Uterus (tissue), 4 donors: ENCODE measurements around the gene ARHGAP19. TPM values are rescaled to one million over a fixed set of nuclear protein-coding genes. Genes with fewer than 3 reads are reported as not detected.

Experiments
- DNase-seq, 2 donors: peaks; one replicate each; pipeline ENCODE4 v3.0.0-alpha.2; 2019 to 2020
- H3K27ac ChIP-seq, 2 donors: fragments of 200-600 bp; sonication (generic); 1 replicate in 1 of 2; 2 replicates in 1 of 2; pipeline ENCODE4 v1.5.1; 2016 to 2018
- H3K27me3 ChIP-seq, 2 donors: fragments of 200-600 bp; sonication (generic); one replicate each; pipeline ENCODE4 v1.5.1; 2018 to 2019; ENCODE audit warnings: control low read depth in 1 of 2
- H3K36me3 ChIP-seq, 2 donors: fragments of 200-600 bp; sonication (generic); one replicate each; pipeline ENCODE4 v1.5.1; 2019; ENCODE audit warnings: control low read depth in 1 of 2
- H3K4me1 ChIP-seq, 2 donors: fragments of 200-600 bp; sonication (generic); one replicate each; pipeline ENCODE4 v1.5.1; 2018 to 2019; ENCODE audit warnings: control low read depth in 1 of 2
- H3K4me3 ChIP-seq, 2 donors: fragments of 200-600 bp; sonication (generic); 1 replicate in 1 of 2; 2 replicates in 1 of 2; pipeline ENCODE4 v1.5.1; 2018 to 2019; ENCODE audit warnings: mild to moderate bottlenecking in 1 of 2
- H3K9me3 ChIP-seq, 2 donors: fragments of 200-600 bp; sonication (generic); one replicate each; pipeline ENCODE4 v1.5.1; 2019; ENCODE audit warnings: control low read depth in 1 of 2
- POLR2A ChIP-seq, 2 donors: fragments of 450-650 bp; IDR thresholded peaks; one replicate each; pipeline ENCODE4 v1.6.1; 2016; ENCODE audit warnings: antibody characterized with exemption in 2 of 2, mild to moderate bottlenecking in 1 of 2, moderate library complexity in 1 of 2
- intact Hi-C: fragments of 100-400 bp; cut with DNase I; formaldehyde crosslinking; loops from one replicate; pipeline ENCODE4 v1.15.1; 2023; ENCODE audit warnings: low total_unique reads
- total RNA-seq, 4 donors: library from RNA; depleted of rRNA in 3 of 4; stranded (reverse); fragments of >200 nt in 3 of 4; gene quantifications; one replicate each; pipeline versions ENCODE4 v1.1.0 to v1.2.4, GENCODE V29; 2014 to 2023
- TF ChIP-seq, protein P1 (sequence below), 4 experiments: fragments of 200-600 bp in 2 of 4; fragments of 450-650 bp in 2 of 4; sonication (generic) in 2 of 4; IDR thresholded peaks; one replicate each; pipeline ENCODE4 v1.5.1; 2016 to 2019; ENCODE audit warnings: antibody characterized with exemption in 4 of 4, mild to moderate bottlenecking in 2 of 4, moderate library complexity in 1 of 4
- donor health status: DM: yes; HTN: yes; CAD: no.

Gene ARHGAP19
- total RNA-seq, 4 donors from 2014 or later, result 5.3 to 25.8 (median 14.0) TPM

DNA sequence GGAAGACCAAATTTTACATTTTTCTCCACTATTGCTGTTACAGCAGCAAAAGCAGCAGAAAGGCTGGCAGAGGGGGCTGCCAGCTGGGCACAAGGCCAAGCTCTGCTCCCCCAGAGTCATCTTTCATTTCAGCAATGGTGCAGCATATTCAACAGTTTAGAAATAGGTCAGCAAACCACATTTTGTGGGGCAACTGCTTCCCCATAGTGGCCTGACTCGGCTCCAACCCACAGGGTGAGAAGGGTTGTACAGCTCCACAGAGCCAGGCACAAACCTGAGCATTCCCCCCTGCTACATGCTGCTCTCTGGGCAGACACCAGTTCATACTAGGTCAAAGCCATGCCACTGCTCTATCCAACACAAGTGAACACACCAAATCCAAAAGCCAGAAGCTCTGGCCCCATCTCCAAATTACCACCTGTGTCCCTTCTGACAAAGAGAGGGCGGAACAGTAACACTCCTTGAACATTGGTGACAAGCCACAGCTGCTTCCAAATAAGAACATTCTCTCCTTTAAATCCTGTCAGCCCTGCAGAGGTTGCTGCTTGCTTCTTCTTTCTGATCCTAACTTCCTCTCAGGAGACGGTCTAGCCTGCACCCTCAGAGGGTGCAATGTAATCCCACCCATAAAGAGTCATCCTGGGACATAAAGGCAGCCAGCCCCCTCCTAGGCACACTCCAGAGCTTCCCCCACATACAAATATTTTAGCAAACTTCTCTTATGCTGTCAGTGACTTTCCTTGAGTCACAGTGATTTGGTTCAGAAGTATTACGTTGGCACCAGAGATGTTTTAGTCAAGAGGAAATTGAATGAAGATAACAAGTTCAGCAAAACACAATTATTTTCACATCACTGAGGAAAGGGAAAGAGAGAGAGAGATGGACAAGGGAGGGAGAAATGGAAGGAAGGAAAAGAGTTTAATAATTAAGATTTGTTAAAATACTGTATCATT lies 67.7 kb downstream of the ARHGAP19 start:
- H3K9me3 ChIP-seq, result no peaks in the 10 kb centered on the region
- H3K36me3 ChIP-seq, result no peaks in the 10 kb centered on the region
- intact Hi-C loops, result no loop called here
- H3K27me3 ChIP-seq, result no peaks in the 10 kb centered on the region
- TF ChIP-seq POLR2A (IDR thresholded peaks at IDR 0.05), result no peak
- TF ChIP-seq, protein P1, sequence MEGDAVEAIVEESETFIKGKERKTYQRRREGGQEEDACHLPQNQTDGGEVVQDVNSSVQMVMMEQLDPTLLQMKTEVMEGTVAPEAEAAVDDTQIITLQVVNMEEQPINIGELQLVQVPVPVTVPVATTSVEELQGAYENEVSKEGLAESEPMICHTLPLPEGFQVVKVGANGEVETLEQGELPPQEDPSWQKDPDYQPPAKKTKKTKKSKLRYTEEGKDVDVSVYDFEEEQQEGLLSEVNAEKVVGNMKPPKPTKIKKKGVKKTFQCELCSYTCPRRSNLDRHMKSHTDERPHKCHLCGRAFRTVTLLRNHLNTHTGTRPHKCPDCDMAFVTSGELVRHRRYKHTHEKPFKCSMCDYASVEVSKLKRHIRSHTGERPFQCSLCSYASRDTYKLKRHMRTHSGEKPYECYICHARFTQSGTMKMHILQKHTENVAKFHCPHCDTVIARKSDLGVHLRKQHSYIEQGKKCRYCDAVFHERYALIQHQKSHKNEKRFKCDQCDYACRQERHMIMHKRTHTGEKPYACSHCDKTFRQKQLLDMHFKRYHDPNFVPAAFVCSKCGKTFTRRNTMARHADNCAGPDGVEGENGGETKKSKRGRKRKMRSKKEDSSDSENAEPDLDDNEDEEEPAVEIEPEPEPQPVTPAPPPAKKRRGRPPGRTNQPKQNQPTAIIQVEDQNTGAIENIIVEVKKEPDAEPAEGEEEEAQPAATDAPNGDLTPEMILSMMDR (IDR thresholded peaks at IDR 0.05), result no peak
- no peak overlapping the region for H3K4me3 ChIP-seq
- no peak overlapping the region for H3K27ac ChIP-seq
- no peak for DNase-seq
- no peaks in the 10 kb centered on the region for H3K4me1 ChIP-seq

DNA sequence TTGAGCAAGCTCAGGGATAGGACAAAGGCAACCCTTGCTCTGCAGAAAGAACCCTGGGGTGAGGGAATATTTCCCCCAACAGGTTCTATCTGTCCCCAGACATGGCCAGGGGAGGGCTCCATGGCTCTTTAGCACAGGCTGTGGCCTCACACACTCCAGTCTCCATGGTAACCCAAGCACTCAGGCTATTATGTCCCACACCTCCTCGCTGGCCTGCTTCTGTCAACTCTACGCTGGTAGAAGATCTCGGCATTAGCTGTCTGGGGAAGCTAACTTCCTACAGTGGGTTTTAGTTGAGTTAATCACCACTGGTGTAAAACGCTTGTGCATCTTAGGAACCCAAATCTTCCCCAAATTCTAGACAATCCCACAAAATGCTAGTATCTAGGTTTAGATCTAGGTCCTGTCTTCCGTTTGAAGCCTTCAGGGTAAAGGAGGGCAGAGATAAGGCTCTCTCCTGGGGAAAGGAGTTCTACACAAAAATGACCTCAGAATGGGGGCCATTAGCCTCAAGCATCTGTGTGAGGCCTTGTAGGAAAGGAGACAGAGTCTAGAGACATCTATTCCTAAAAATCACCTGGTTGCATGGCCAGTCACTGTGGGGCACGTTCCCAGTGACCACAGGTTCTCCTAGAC lies 70.0 kb downstream of the ARHGAP19 start:
- Histone ChIP-seq H3K27ac (no peak overlapping the region), H3K36me3 (no peaks in the 10 kb centered on the region), H3K27me3 (no peaks in the 10 kb centered on the region), H3K9me3 (no peaks in the 10 kb centered on the region), H3K4me1 (no peaks in the 10 kb centered on the region), H3K4me3 (no peak overlapping the region)
- no peak for DNase-seq
- no peak for TF ChIP-seq POLR2A (IDR thresholded peaks at IDR 0.05)
- TF ChIP-seq, protein P1 (IDR thresholded peaks at IDR 0.05), result no peak
- intact Hi-C loops, result no loop called here

DNA sequence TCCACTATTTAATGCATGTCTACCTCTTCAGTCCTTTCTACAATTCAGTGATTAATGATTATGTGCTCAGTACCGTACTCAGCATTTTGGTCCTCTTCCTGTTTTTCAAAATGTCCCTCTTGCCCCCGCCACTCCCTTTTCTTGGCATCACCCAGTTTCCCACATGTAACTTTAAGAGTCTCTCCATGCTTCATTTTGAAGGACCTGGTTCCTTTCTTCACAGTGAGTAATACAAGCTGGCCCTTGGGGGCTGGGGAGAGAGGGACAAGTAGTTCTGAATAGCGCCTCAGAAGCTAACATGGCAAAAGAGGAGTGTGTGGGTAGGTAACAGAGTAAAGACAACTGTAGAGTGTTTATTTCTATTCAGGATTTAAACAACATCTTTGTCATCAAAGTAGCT lies 72.1 kb downstream of the ARHGAP19 start:
- no peaks in the 10 kb centered on the region for H3K4me1 ChIP-seq
- H3K27ac ChIP-seq, result no peak overlapping the region
- H3K36me3 ChIP-seq, result no peaks in the 10 kb centered on the region
- DNase-seq, result no peak
- no peak overlapping the region for H3K4me3 ChIP-seq
- H3K9me3 ChIP-seq, result no peaks in the 10 kb centered on the region
- TF ChIP-seq, protein P1 (IDR thresholded peaks at IDR 0.05), result no peak
- TF ChIP-seq POLR2A (IDR thresholded peaks at IDR 0.05), result no peak
- intact Hi-C loops, result no loop called here
- no peaks in the 10 kb centered on the region for H3K27me3 ChIP-seq

DNA sequence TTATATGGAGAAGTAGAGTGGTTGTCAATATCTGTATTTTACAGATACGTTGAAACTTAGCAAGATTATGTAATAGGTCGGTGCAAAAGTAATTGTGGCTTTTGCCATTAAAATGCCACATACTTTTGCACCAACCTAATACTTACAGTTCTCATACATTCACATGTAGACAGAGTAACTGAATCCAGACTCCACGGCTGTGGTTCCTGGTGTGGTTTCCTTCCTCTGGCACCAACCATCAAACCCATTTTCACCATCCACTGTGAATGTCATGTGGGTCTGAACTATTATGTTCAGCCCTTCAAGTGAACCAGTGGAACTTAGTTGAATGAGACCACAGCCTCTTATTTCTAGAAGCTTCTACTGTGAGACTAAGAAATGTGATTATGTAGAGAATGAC lies 75.1 kb downstream of the ARHGAP19 start:
- Histone ChIP-seq H3K27ac (no peak overlapping the region), H3K36me3 (no peaks in the 10 kb centered on the region), H3K4me1 (no peaks in the 10 kb centered on the region), H3K27me3 (no peaks in the 10 kb centered on the region), H3K9me3 (no peaks in the 10 kb centered on the region), H3K4me3 (no peak overlapping the region)
- no peak for DNase-seq
- no peak for TF ChIP-seq POLR2A (IDR thresholded peaks at IDR 0.05)
- TF ChIP-seq, protein P1 (IDR thresholded peaks at IDR 0.05), result no peak
- intact Hi-C loops, result no loop called here
